ENCODE results near the gene MDP1.
A peak's percentile ranks its signal among the peaks of the same experiment; 100 is the strongest.
"Not testable (repeated sequence)": the region's sequence is repeated elsewhere in the genome, so short reads cannot be mapped to it uniquely, and the experiment has no call there.

The MDP1 gene

GRCh38 chr14:24231263-24232120 is 15.6 kb upstream of the MDP1 start:
- Histone ChIP-seq H3K9me3 (no peaks in the 10 kb centered on the region), H3K4me3 (ENCODE audit: low read depth in 1 of 2, low read length in 1 of 2) (peak overlapping the region; percentile 74 to 91), H3K27ac (peak overlapping the region; percentile 98), H3K36me3 (peaks cover 32% of the 10 kb centered on the region), H3K4me1 (ENCODE audit: control insufficient read depth in 1 of 2, insufficient read depth in 1 of 2, low read depth in 1 of 2, low read length in 1 of 2) (peaks cover 31 to 35% of the 10 kb centered on the region in 2 experiments), H3K27me3 (no peaks in the 10 kb centered on the region)
- TF ChIP-seq CTCF (IDR thresholded peaks at IDR 0.05), result no peak

GRCh38 chr14:24228902-24229301 is 13.0 kb upstream of the MDP1 start:
- Histone ChIP-seq H3K4me1 (ENCODE audit: control insufficient read depth in 1 of 2, insufficient read depth in 1 of 2, low read depth in 1 of 2, low read length in 1 of 2) (peaks cover 26% of the 10 kb centered on the region in 2 experiments), H3K36me3 (peaks cover 10% of the 10 kb centered on the region), H3K27ac (no peak overlapping the region), H3K4me3 (ENCODE audit: low read depth in 1 of 2, low read length in 1 of 2) (no peak overlapping the region), H3K27me3 (no peaks in the 10 kb centered on the region), H3K9me3 (no peaks in the 10 kb centered on the region)
- TF ChIP-seq CTCF (IDR thresholded peaks at IDR 0.05), result no peak

GRCh38 chr14:24226473-24226872 is 10.6 kb upstream of the MDP1 start:
- TF ChIP-seq CTCF (IDR thresholded peaks at IDR 0.05), result no peak

GRCh38 chr14:24224618-24225071 is 8.8 kb upstream of the MDP1 start:
- H3K4me3 ChIP-seq (ENCODE audit: low read depth in 1 of 2, low read length in 1 of 2), result no peak overlapping the region
- no peaks in the 10 kb centered on the region for H3K9me3 ChIP-seq
- H3K27ac ChIP-seq, result no peak overlapping the region
- TF ChIP-seq CTCF (IDR thresholded peaks at IDR 0.05), result no peak
- peaks cover 0 to 2% of the 10 kb centered on the region in 2 experiments for H3K4me1 ChIP-seq (ENCODE audit: control insufficient read depth in 1 of 2, insufficient read depth in 1 of 2, low read depth in 1 of 2, low read length in 1 of 2)
- H3K27me3 ChIP-seq, result no peaks in the 10 kb centered on the region
- H3K36me3 ChIP-seq, result peaks cover 10% of the 10 kb centered on the region

More at GRCh38 chr14:24226473-24226872, 10.6 kb upstream of the MDP1 start:
- no peak overlapping the region for H3K27ac ChIP-seq
- no peaks in the 10 kb centered on the region for H3K9me3 ChIP-seq
- H3K4me1 ChIP-seq (ENCODE audit: control insufficient read depth in 1 of 2, insufficient read depth in 1 of 2, low read depth in 1 of 2, low read length in 1 of 2), result peaks cover 7% of the 10 kb centered on the region in 2 experiments
- no peaks in the 10 kb centered on the region for H3K27me3 ChIP-seq
- H3K36me3 ChIP-seq, result peaks cover 10% of the 10 kb centered on the region
- no peak overlapping the region for H3K4me3 ChIP-seq (ENCODE audit: low read depth in 1 of 2, low read length in 1 of 2)

GRCh38 chr14:24222987-24223386 is 7.1 kb upstream of the MDP1 start:
- not testable (repeated sequence) for H3K4me1 ChIP-seq (ENCODE audit: control insufficient read depth in 1 of 2, insufficient read depth in 1 of 2, low read depth in 1 of 2, low read length in 1 of 2); H3K4me3 ChIP-seq (ENCODE audit: low read depth in 1 of 2, low read length in 1 of 2); H3K9me3 ChIP-seq; H3K27ac ChIP-seq; H3K27me3 ChIP-seq
- H3K36me3 ChIP-seq, result peaks cover 11% of the 10 kb centered on the region

- Histone ChIP-seq H3K4me3 (ENCODE audit: low read depth in 1 of 2, low read length in 1 of 2) (no peak overlapping the region), H3K9me3 (no peaks in the 10 kb centered on the region), H3K27me3 (no peaks in the 10 kb centered on the region), H3K27ac (no peak overlapping the region), H3K36me3 (peaks cover 6% of the 10 kb centered on the region), H3K4me1 (ENCODE audit: control insufficient read depth in 1 of 2, insufficient read depth in 1 of 2, low read depth in 1 of 2, low read length in 1 of 2) (peaks cover 17 to 18% of the 10 kb centered on the region in 2 experiments)
- no peak for TF ChIP-seq CTCF (IDR thresholded peaks at IDR 0.05)
These were observed 3.7 kb upstream of the MDP1 start for GRCh38 chr14:24219521-24219920.

All from neutrophil (primary cell).